Natural killer cell (primary cell): ENCODE measurements around the gene NCOA3. TPM values are rescaled to one million over a fixed set of nuclear protein-coding genes. Genes with fewer than 3 reads are reported as not detected.
A peak's percentile ranks its signal among the peaks of the same experiment; 100 is the strongest.

ENCODE experiments used
- ATAC-seq, 3 donors: fragments of 150-1000 bp in 2 of 3; fragments of 200-7000 bp in 1 of 3; cut with Tn5 transposase; 1 replicate in 1 of 3; 2 replicates in 2 of 3; pipeline ENCODE4 v1.10.0; 2021; ENCODE audit warnings: mild to moderate bottlenecking in 2 of 3, moderate library complexity in 2 of 3
- DNase-seq, 2 donors: peaks; one replicate each; pipeline versions ENCODE4 v3.0.0 to v3.0.0-alpha.2; 2013 to 2021; ENCODE audit warnings: mixed read lengths in 1 of 2
- H3K27ac ChIP-seq: one replicate; pipeline ENCODE4 v1.5.1; 2013; ENCODE audit warnings: mild to moderate bottlenecking, low read length
- H3K27me3 ChIP-seq: one replicate; pipeline ENCODE4 v1.6.1; 2013; ENCODE audit warnings: low read length; ENCODE audit not compliant: control insufficient read depth, insufficient read depth
- H3K36me3 ChIP-seq: one replicate; pipeline ENCODE4 v1.6.1; 2013; ENCODE audit warnings: low read length; ENCODE audit not compliant: control insufficient read depth, insufficient read depth
- H3K4me1 ChIP-seq: one replicate; pipeline ENCODE4 v1.6.1; 2013; ENCODE audit warnings: low read length; ENCODE audit not compliant: control insufficient read depth, insufficient read depth
- H3K4me3 ChIP-seq: one replicate; pipeline ENCODE4 v1.5.1; 2013; ENCODE audit warnings: low read length
- H3K9me3 ChIP-seq: one replicate; pipeline ENCODE4 v1.6.1; 2013; ENCODE audit warnings: low read length; ENCODE audit not compliant: control insufficient read depth, insufficient read depth
- H3K27ac Mint-ChIP-seq, 2 donors: one replicate each; pipeline ENCODE4 v1.8.0; 2022; ENCODE audit warnings: mild to moderate bottlenecking in 2 of 2, mixed read lengths in 2 of 2, moderate library complexity in 1 of 2
- H3K27me3 Mint-ChIP-seq, 2 donors: one replicate each; pipeline ENCODE4 v1.8.0; 2022; ENCODE audit warnings: low read depth in 2 of 2, mixed read lengths in 2 of 2
- H3K36me3 Mint-ChIP-seq: one replicate; pipeline ENCODE4 v1.8.0; 2022; ENCODE audit warnings: mixed read lengths
- H3K4me1 Mint-ChIP-seq, 2 donors: one replicate each; pipeline ENCODE4 v1.8.0; 2022; ENCODE audit warnings: mixed read lengths in 2 of 2
- H3K4me3 Mint-ChIP-seq: one replicate; pipeline ENCODE4 v1.8.0; 2022; ENCODE audit warnings: mild to moderate bottlenecking, moderate library complexity, mixed read lengths
- H3K9me3 Mint-ChIP-seq, 2 donors: one replicate each; pipeline ENCODE4 v1.8.0; 2022; ENCODE audit warnings: mixed read lengths in 2 of 2
- CTCF ChIP-seq: fragments of 200-600 bp; IDR thresholded peaks from one replicate; pipeline ENCODE4 v1.8.0; 2022; ENCODE audit warnings: antibody characterized with exemption
- WGBS: methylation state at CpG from one replicate; pipeline ENCODE4 v1.1.7; 2013; ENCODE audit warnings: missing lambda C conversion rate; ENCODE audit not compliant: insufficient coverage; 5-methylcytosine and 5-hydroxymethylcytosine counted together
- intact Hi-C: fragments of 100-400 bp; cut with micrococcal nuclease; formaldehyde crosslinking; loops from one replicate; pipeline ENCODE4 v1.14.2; 2022
- total RNA-seq, 4 donors: library from RNA; stranded (reverse); fragments of 120-200 nt in 1 of 4; gene quantifications; one replicate each; pipeline versions ENCODE4 v1.2.3 to v1.2.4, GENCODE V29; 2013 to 2022

Gene NCOA3
- total RNA-seq, 3 donors from 2014 or later (not counting 1 experiment from before 2014, with no cell fraction given) = 44.3 to 63.3 (median 57.8) TPM

GRCh38 chr20:47466213-47466612 is 35.5 kb upstream of the NCOA3 start:
- H3K27me3 Mint-ChIP-seq = no peaks in the 10 kb centered on the region
- Histone ChIP-seq H3K4me1 (no peaks in the 10 kb centered on the region), H3K36me3 (no peaks in the 10 kb centered on the region), H3K27me3 (no peaks in the 10 kb centered on the region), H3K9me3 (no peaks in the 10 kb centered on the region), H3K27ac (no peak overlapping the region), H3K4me3 (no peak overlapping the region)
- no peak for DNase-seq
- no peak overlapping the region for H3K27ac Mint-ChIP-seq
- H3K4me3 Mint-ChIP-seq = no peak overlapping the region
- no peaks in the 10 kb centered on the region for H3K9me3 Mint-ChIP-seq
- no peak for ATAC-seq
- intact Hi-C loops = no loop called here
- 93% methylated on average over 2 of the region's 2 CpGs for WGBS
- H3K4me1 Mint-ChIP-seq = no peaks in the 10 kb centered on the region
- H3K36me3 Mint-ChIP-seq = no peaks in the 10 kb centered on the region
- no peak for TF ChIP-seq CTCF

- H3K36me3 Mint-ChIP-seq = no peaks in the 10 kb centered on the region
- no peaks in the 10 kb centered on the region for H3K4me1 Mint-ChIP-seq
- intact Hi-C loops = no loop called here
- no peaks in the 10 kb centered on the region for H3K9me3 Mint-ChIP-seq
- no peak for TF ChIP-seq CTCF
- no peak for DNase-seq
- H3K27ac Mint-ChIP-seq = no peak overlapping the region
- ATAC-seq = no peak
- Histone ChIP-seq H3K36me3 (no peaks in the 10 kb centered on the region), H3K27ac (no peak overlapping the region), H3K4me1 (no peaks in the 10 kb centered on the region), H3K9me3 (no peaks in the 10 kb centered on the region), H3K27me3 (no peaks in the 10 kb centered on the region), H3K4me3 (no peak overlapping the region)
- H3K27me3 Mint-ChIP-seq = no peaks in the 10 kb centered on the region
- whole genome bisulfite sequencing = 85% methylated on average over 14 of the region's 15 CpGs
- H3K4me3 Mint-ChIP-seq = no peak overlapping the region
Observed at GRCh38 chr20:47466704-47467459, 34.8 kb upstream of the NCOA3 start.

GRCh38 chr20:47468290-47469050 is 33.2 kb upstream of the NCOA3 start:
- Mint-ChIP-seq H3K36me3 (no peaks in the 10 kb centered on the region), H3K27me3 (no peaks in the 10 kb centered on the region), H3K9me3 (no peaks in the 10 kb centered on the region), H3K4me1 (peaks cover 0 to 5% of the 10 kb centered on the region in 2 donors), H3K4me3 (no peak overlapping the region), H3K27ac (no peak overlapping the region)
- Histone ChIP-seq H3K4me3 (no peak overlapping the region), H3K9me3 (no peaks in the 10 kb centered on the region), H3K27ac (peak overlapping the region; percentile 69), H3K27me3 (no peaks in the 10 kb centered on the region), H3K36me3 (no peaks in the 10 kb centered on the region), H3K4me1 (peaks cover 3% of the 10 kb centered on the region)
- 48% methylated on average over 14 of the region's 14 CpGs for WGBS
- intact Hi-C loops = no loop called here
- DNase-seq (no peak), ATAC-seq (no peak)
- no peak for TF ChIP-seq CTCF
